WTC11 (cell line): ENCODE data around the gene CRADD. TPM values are rescaled to one million over a fixed set of nuclear protein-coding genes. Genes with fewer than 3 reads are reported as not detected.

Source experiments
- ATAC-seq: fragments of 200-7000 bp; cut with Tn5 transposase; 2 replicates; pipeline ENCODE4 v1.10.0; 2021; ENCODE audit warnings: mild to moderate bottlenecking, moderate library complexity
- CTCF ChIA-PET: fragments of 300-600 bp; sonication (Branson Sonifier 250); formaldehyde crosslinking; loops from one replicate; lab custom pipeline; 2021; ENCODE audit warnings: antibody characterized with exemption; lab: Charles Lee
- POLR2A ChIA-PET: fragments of 350-600 bp; sonication (Branson Sonifier 250); formaldehyde crosslinking; loops from one replicate; lab custom pipeline; 2021; ENCODE audit warnings: antibody characterized with exemption; lab: Charles Lee
- DNase-seq: peaks from one replicate; pipeline ENCODE4 v3.0.0; 2021; ENCODE audit warnings: low spot score
- H3K27ac Mint-ChIP-seq: 2 replicates; pipeline ENCODE4 v1.8.0; 2021; ENCODE audit warnings: mixed read lengths
- H3K27me3 Mint-ChIP-seq: 2 replicates; pipeline ENCODE4 v1.8.0; 2021; ENCODE audit warnings: low read depth, mild to moderate bottlenecking, moderate library complexity, mixed read lengths
- H3K36me3 Mint-ChIP-seq: 2 replicates; pipeline ENCODE4 v1.8.0; 2021; ENCODE audit warnings: mixed read lengths
- H3K4me1 Mint-ChIP-seq: 2 replicates; pipeline ENCODE4 v1.8.0; 2022; ENCODE audit warnings: mixed read lengths
- H3K4me3 Mint-ChIP-seq: 2 replicates; pipeline ENCODE4 v1.8.0; 2021; ENCODE audit warnings: mild to moderate bottlenecking, moderate library complexity, mixed read lengths
- H3K9me3 Mint-ChIP-seq: 2 replicates; pipeline ENCODE4 v1.8.0; 2021; ENCODE audit warnings: mixed read lengths
- ARID4B ChIP-seq: sonication (generic); formaldehyde crosslinking; IDR thresholded peaks from 2 replicates; pipeline ENCODE4 v1.8.0; 2023; ENCODE audit warnings: missing genetic modification reagents, mild to moderate bottlenecking, borderline replicate concordance
- ATF1 ChIP-seq: sonication (generic); formaldehyde crosslinking; IDR thresholded peaks from 2 replicates; pipeline ENCODE4 v1.8.1; 2023; ENCODE audit warnings: mild to moderate bottlenecking, moderate library complexity, missing genetic modification reagents
- CBFB ChIP-seq: sonication (generic); formaldehyde crosslinking; IDR thresholded peaks from 2 replicates; pipeline ENCODE4 v1.8.1; 2022; ENCODE audit warnings: mild to moderate bottlenecking, low read depth, missing genetic modification reagents
- CREM ChIP-seq: sonication (generic); formaldehyde crosslinking; IDR thresholded peaks from 2 replicates; pipeline ENCODE4 v1.8.1; 2022; ENCODE audit warnings: mild to moderate bottlenecking, missing genetic modification reagents, moderate library complexity
- EMX1 ChIP-seq: fragments of 250-450 bp; sonication (Bioruptor Pico); IDR thresholded peaks from 2 replicates; pipeline ENCODE4 v1.8.0; 2021; ENCODE audit warnings: mild to moderate bottlenecking
- FOXJ3 ChIP-seq: sonication (generic); formaldehyde crosslinking; IDR thresholded peaks from 2 replicates; pipeline ENCODE4 v1.9.0; 2021; ENCODE audit warnings: missing genetic modification reagents, mild to moderate bottlenecking, borderline replicate concordance
- GABPB1 ChIP-seq: sonication (generic); formaldehyde crosslinking; IDR thresholded peaks from 2 replicates; pipeline ENCODE4 v1.8.1; 2023; ENCODE audit warnings: mild to moderate bottlenecking, missing genetic modification reagents
- IRF2 ChIP-seq: sonication (generic); formaldehyde crosslinking; IDR thresholded peaks from 2 replicates; pipeline ENCODE4 v1.8.0; 2022; ENCODE audit warnings: low read depth, missing genetic modification reagents, borderline replicate concordance
- JAZF1 ChIP-seq: fragments of 250-450 bp; sonication (Bioruptor Pico); IDR thresholded peaks from 2 replicates; pipeline ENCODE4 v1.9.0; 2021; ENCODE audit warnings: moderate library complexity, mild to moderate bottlenecking, inconsistent platforms
- PRDM15 ChIP-seq: sonication (generic); formaldehyde crosslinking; IDR thresholded peaks from 2 replicates; pipeline ENCODE4 v1.8.0; 2022; ENCODE audit warnings: missing genetic modification reagents
- SMAD3 ChIP-seq: sonication (generic); formaldehyde crosslinking; IDR thresholded peaks from 2 replicates; pipeline ENCODE4 v1.8.0; 2022; ENCODE audit warnings: missing genetic modification reagents, mild to moderate bottlenecking, borderline replicate concordance
- SMAD4 ChIP-seq: sonication (generic); formaldehyde crosslinking; IDR thresholded peaks from 2 replicates; pipeline ENCODE4 v1.8.0; 2022; ENCODE audit warnings: mild to moderate bottlenecking, missing genetic modification reagents
- TCF7 ChIP-seq: sonication (generic); formaldehyde crosslinking; IDR thresholded peaks from 2 replicates; pipeline ENCODE4 v1.8.0; 2022; ENCODE audit warnings: mild to moderate bottlenecking, low read depth, missing genetic modification reagents, moderate library complexity
- TEAD1 ChIP-seq: sonication (generic); formaldehyde crosslinking; IDR thresholded peaks from 2 replicates; pipeline ENCODE4 v1.8.0; 2022; ENCODE audit warnings: mild to moderate bottlenecking, missing genetic modification reagents
- TP53 ChIP-seq: sonication (generic); formaldehyde crosslinking; IDR thresholded peaks from 2 replicates; pipeline ENCODE4 v1.8.1; 2023; ENCODE audit warnings: mild to moderate bottlenecking, missing genetic modification reagents
- USF1 ChIP-seq: sonication (generic); formaldehyde crosslinking; IDR thresholded peaks from 2 replicates; pipeline ENCODE4 v1.8.0; 2022; ENCODE audit warnings: mild to moderate bottlenecking, missing genetic modification reagents
- ZBTB43 ChIP-seq: sonication (generic); formaldehyde crosslinking; IDR thresholded peaks from 2 replicates; pipeline ENCODE4 v1.8.1; 2023; ENCODE audit warnings: mild to moderate bottlenecking, missing genetic modification reagents
- ZNF219 ChIP-seq: sonication (generic); formaldehyde crosslinking; IDR thresholded peaks from 2 replicates; pipeline ENCODE4 v1.8.0; 2023; ENCODE audit warnings: missing genetic modification reagents, mild to moderate bottlenecking, borderline replicate concordance
- ZNF281 ChIP-seq: sonication (generic); formaldehyde crosslinking; IDR thresholded peaks from 2 replicates; pipeline ENCODE4 v1.8.0; 2023; ENCODE audit warnings: mild to moderate bottlenecking, missing genetic modification reagents
- ZNF317 ChIP-seq: sonication (generic); formaldehyde crosslinking; IDR thresholded peaks from 2 replicates; pipeline ENCODE4 v1.8.1; 2023; ENCODE audit warnings: low read depth, mild to moderate bottlenecking, moderate library complexity, missing genetic modification reagents, borderline replicate concordance
- ZNF416 ChIP-seq: fragments of 250-450 bp; sonication (Bioruptor Pico); IDR thresholded peaks from 2 replicates; pipeline ENCODE4 v1.9.0; 2021; ENCODE audit warnings: mild to moderate bottlenecking, inconsistent platforms
- ZSCAN18 ChIP-seq: fragments of 250-450 bp; sonication (Bioruptor Pico); IDR thresholded peaks from 2 replicates; pipeline ENCODE4 v2.1.2; 2022; ENCODE audit warnings: mild to moderate bottlenecking, moderate library complexity
- total RNA-seq: library from RNA; stranded (reverse); gene quantifications from 3 replicates; pipeline ENCODE4 v1.2.3, GENCODE V29; 2021

The CRADD gene
- total RNA-seq, 1 experiment from 2014 or later, result 11.6 TPM

GRCh38 chr12:93818488-93819049 lies 141.4 kb downstream of the CRADD start:
- no peak for TF ChIP-seq ATF1
- TF ChIP-seq TP53 (CRISPR knock-in tag), result no peak
- no peak for TF ChIP-seq TEAD1 (CRISPR knock-in tag)
- no peak for TF ChIP-seq ZNF416
- no peak for TF ChIP-seq ZNF317
- TF ChIP-seq TCF7 (CRISPR knock-in tag), result no peak
- TF ChIP-seq USF1 (CRISPR knock-in tag), result no peak
- POLR2A ChIA-PET, result no interaction called here
- CTCF ChIA-PET, result no interaction called here
- no peak for DNase-seq
- Mint-ChIP-seq H3K36me3 (no peaks in the 10 kb centered on the region), H3K4me3 (no peak overlapping the region), H3K9me3 (no peaks in the 10 kb centered on the region), H3K4me1 (0 out of 2 replicates have a peak, but pooled peaks cover 5% of the 10 kb centered on the region), H3K27me3 (peaks cover 10% of the 10 kb centered on the region), H3K27ac (no peak overlapping the region)
- no peak for ATAC-seq

- Mint-ChIP-seq H3K4me1 (0 out of 2 replicates have a peak, but pooled peaks cover 5% of the 10 kb centered on the region), H3K27ac (no peak overlapping the region), H3K9me3 (no peaks in the 10 kb centered on the region), H3K36me3 (no peaks in the 10 kb centered on the region), H3K27me3 (peaks cover 10% of the 10 kb centered on the region), H3K4me3 (no peak overlapping the region)
- DNase-seq, result no peak
- ChIA-PET POLR2A (no interaction called here), CTCF (interaction anchor here (0.8 kb wide), 1 partner anchor 283 kb away, joined by 3 read pairs; no protein-coding TSS in a partner anchor)
- no peak for ATAC-seq
- TF ChIP-seq SMAD4 (CRISPR knock-in tag), result no peak
- no peak for TF ChIP-seq ZNF219
- TF ChIP-seq IRF2 (CRISPR knock-in tag), result no peak
- no peak for TF ChIP-seq ARID4B (CRISPR knock-in tag)
- TF ChIP-seq ZBTB43 (CRISPR knock-in tag), result no peak
- TF ChIP-seq CBFB (CRISPR knock-in tag), result no peak
- no peak for TF ChIP-seq ZSCAN18
- TF ChIP-seq SMAD3 (CRISPR knock-in tag), result no peak
- no peak for TF ChIP-seq JAZF1 (CRISPR knock-in tag)
- no peak for TF ChIP-seq GABPB1 (CRISPR knock-in tag)
- no peak for TF ChIP-seq PRDM15 (CRISPR knock-in tag)
- no peak for TF ChIP-seq CREM (CRISPR knock-in tag)
- no peak for TF ChIP-seq EMX1 (CRISPR knock-in tag)
- TF ChIP-seq FOXJ3 (CRISPR knock-in tag), result no peak
- no peak for TF ChIP-seq ZNF281 (CRISPR knock-in tag)
These were observed 141.9 kb downstream of the CRADD start for GRCh38 chr12:93819050-93819491.
